IPS DF 6.9 (cell line): Measurements from ENCODE around the gene RBM6.
A peak's percentile ranks its signal among the peaks of the same experiment; 100 is the strongest.
"Not testable (repeated sequence)": the region's sequence is repeated elsewhere in the genome, so short reads cannot be mapped to it uniquely, and the experiment has no call there.

ENCODE experiments used
- DNase-seq: peaks from one replicate; pipeline ENCODE4 v3.0.0-alpha.2; 2013; ENCODE audit warnings: low read depth, low spot score
- H3K27ac ChIP-seq: one replicate; pipeline ENCODE4 v1.5.1; 2013; ENCODE audit warnings: low read length, control low read depth
- H3K27me3 ChIP-seq: 2 replicates; pipeline ENCODE4 v1.6.1; 2013; ENCODE audit warnings: mild to moderate bottlenecking, low read length; ENCODE audit not compliant: control insufficient read depth, insufficient read depth
- H3K36me3 ChIP-seq: 2 replicates; pipeline ENCODE4 v1.6.1; 2013; ENCODE audit warnings: low read length; ENCODE audit not compliant: control insufficient read depth, insufficient read depth
- H3K4me1 ChIP-seq: 2 replicates; pipeline ENCODE4 v1.6.1; 2013; ENCODE audit warnings: low read length; ENCODE audit not compliant: control insufficient read depth, insufficient read depth
- H3K4me3 ChIP-seq: 2 replicates; pipeline ENCODE4 v1.5.1; 2013; ENCODE audit warnings: mild to moderate bottlenecking, low read length
- H3K9me3 ChIP-seq: 2 replicates; pipeline ENCODE4 v1.6.1; 2013; ENCODE audit warnings: low read length, inconsistent platforms; ENCODE audit not compliant: control insufficient read depth, insufficient read depth
- WGBS: extraction: QIAGEN DNeasy Blood & Tissue Kit; methylation state at CpG from one replicate; pipeline ENCODE4 v1.1.7; 2013; ENCODE audit warnings: mixed read lengths, missing lambda C conversion rate; ENCODE audit not compliant: insufficient read length, insufficient coverage; 5-methylcytosine and 5-hydroxymethylcytosine counted together

The RBM6 gene

DNA sequence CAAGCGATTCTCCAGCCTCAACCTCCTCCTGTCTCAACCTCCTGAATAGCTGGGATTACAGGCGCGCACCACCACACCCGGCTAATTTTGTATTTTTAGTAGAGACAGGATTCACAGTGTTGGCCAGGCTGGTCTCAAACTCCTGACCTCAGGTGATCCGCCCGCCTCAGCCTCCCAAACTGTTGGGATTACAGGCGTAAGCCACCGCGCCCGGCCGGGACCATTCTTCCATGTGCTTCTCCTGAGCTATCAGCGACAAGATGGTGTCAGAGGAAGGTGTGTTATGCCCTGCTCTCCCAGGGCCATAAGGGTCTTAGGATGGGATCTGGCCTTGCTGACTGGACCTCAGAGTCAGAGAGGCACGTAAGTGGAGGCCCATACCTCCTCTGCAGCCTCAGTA lies 35.5 kb upstream of the RBM6 start:
- H3K27ac ChIP-seq, H3K36me3 ChIP-seq, H3K4me3 ChIP-seq, H3K9me3 ChIP-seq, DNase-seq, H3K27me3 ChIP-seq: not testable (repeated sequence)
- peaks cover 11% of the 10 kb centered on the region; the same call in 1 of the 2 replicates for H3K4me1 ChIP-seq
- no CpG with 5 or more reads among the region's 13 CpGs for WGBS

- no peak overlapping the region for H3K4me3 ChIP-seq
- no peak for DNase-seq
- H3K36me3 ChIP-seq, result no peaks in the 10 kb centered on the region
- H3K27me3 ChIP-seq, result no peaks in the 10 kb centered on the region
- peaks cover 12% of the 10 kb centered on the region; the same call in 1 of the 2 replicates for H3K4me1 ChIP-seq
- no peak overlapping the region for H3K27ac ChIP-seq
- no peaks in the 10 kb centered on the region for H3K9me3 ChIP-seq
- WGBS, result no CpG with 5 or more reads among the region's 15 CpGs
Measured at GRCh38 chr3:49906073-49906743, 33.7 kb upstream of the RBM6 start.

DNA sequence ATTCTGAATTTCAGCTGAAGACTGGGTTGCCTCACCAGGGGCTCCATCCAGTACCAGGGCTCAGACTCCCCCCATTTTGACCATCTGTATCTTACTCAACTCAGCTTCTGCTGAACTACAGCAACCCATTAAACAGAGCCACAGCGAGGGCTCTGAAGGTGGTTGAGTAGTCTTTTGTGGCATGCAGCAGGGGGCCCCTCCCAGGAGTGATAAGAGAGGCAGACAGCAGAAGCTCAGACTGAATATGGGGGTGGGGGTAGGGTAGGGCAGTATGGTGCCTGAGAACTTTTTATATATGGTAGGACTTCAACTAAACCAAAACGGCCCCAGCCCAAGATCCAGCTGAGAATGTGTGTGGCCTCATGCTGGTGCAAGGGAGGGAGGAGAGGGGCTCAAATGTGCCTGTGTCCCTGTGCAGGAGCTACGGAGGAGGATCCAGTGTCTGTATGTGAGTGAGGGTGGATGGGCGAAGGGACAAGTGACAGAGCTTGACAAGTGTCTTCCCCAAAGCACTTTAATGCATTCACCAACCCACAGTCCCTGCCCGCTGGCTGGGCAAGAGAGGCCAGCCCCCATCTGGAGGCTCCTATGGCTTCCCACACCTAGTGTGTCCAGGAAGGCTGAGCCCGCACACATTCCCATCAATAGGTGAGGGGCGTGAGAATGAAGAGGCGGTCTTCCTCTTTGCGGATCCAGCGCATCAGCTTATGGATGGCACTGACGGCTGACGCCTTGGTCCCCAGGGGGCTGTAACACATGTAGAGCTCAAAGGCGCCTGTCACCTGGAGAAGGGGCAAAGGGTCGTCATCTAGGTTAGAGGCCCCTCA lies 31.4 kb upstream of the RBM6 start:
- no CpG with 5 or more reads among the region's 14 CpGs for WGBS
- no peak overlapping the region for H3K4me3 ChIP-seq
- H3K4me1 ChIP-seq, result peaks cover 13% of the 10 kb centered on the region
- H3K9me3 ChIP-seq, result no peaks in the 10 kb centered on the region
- no peak overlapping the region for H3K27ac ChIP-seq
- H3K27me3 ChIP-seq, result 0 out of 2 replicates have a peak, but pooled peaks cover 2% of the 10 kb centered on the region
- no peaks in the 10 kb centered on the region for H3K36me3 ChIP-seq
- no peak for DNase-seq

DNA sequence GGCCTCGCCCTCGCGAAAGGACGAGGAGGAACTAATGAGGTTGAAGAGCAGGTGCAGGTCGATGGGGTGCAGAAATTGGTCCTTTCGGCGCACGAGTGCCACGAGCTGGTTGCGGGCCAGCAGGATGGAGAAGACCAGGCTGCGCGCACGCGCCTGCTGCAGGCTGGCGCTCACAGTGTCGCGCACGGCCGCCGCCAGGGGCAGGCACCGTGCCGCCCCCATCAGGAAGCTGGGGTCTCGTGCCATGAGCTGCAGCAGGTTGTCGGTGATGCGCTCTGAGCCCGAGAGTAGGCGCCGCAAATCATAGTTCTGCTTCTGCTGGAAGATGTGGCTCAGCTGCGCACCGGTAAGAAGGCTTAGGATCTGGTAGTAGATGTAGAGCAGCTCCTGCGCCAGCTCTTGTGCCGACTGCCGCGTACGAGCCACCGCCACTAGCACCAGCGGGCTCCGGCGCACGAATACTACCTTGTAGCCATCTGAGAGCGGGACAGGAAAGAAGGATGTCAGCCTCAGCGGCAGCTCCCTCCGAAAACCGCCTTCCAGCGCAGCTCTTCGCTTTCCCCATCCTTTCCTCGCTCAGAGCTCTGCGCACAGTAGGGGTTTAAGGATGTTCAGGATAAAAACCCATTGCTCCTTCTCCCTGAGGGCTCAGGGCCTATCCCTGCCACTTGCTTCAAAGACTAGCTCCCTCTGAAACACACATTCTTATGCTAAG lies 29.4 kb upstream of the RBM6 start:
- no peak for DNase-seq
- no peak overlapping the region for H3K27ac ChIP-seq
- peak overlapping the region; percentile 13; the same call in 1 of the 2 replicates for H3K4me3 ChIP-seq
- no CpG with 5 or more reads among the region's 48 CpGs for WGBS
- no peaks in the 10 kb centered on the region for H3K9me3 ChIP-seq
- H3K4me1 ChIP-seq, result peaks cover 11% of the 10 kb centered on the region
- 0 out of 2 replicates have a peak, but pooled peaks cover 2% of the 10 kb centered on the region for H3K27me3 ChIP-seq
- H3K36me3 ChIP-seq, result no peaks in the 10 kb centered on the region

- peaks cover 7% of the 10 kb centered on the region for H3K4me1 ChIP-seq
- WGBS, result no CpG with 5 or more reads among the region's 2 CpGs
- DNase-seq, result no peak
- no peaks in the 10 kb centered on the region for H3K36me3 ChIP-seq
- 0 out of 2 replicates have a peak, but pooled peaks cover 2% of the 10 kb centered on the region for H3K27me3 ChIP-seq
- H3K27ac ChIP-seq, result no peak overlapping the region
- no peak overlapping the region for H3K4me3 ChIP-seq
- H3K9me3 ChIP-seq, result no peaks in the 10 kb centered on the region
Measured at GRCh38 chr3:49911124-49911420, 28.9 kb upstream of the RBM6 start.

- no peak for DNase-seq
- no peak overlapping the region for H3K4me3 ChIP-seq
- no peaks in the 10 kb centered on the region for H3K36me3 ChIP-seq
- H3K27ac ChIP-seq, result no peak overlapping the region
- 0 out of 2 replicates have a peak, but pooled peaks cover 2% of the 10 kb centered on the region for H3K27me3 ChIP-seq
- H3K9me3 ChIP-seq, result no peaks in the 10 kb centered on the region
- WGBS, result no CpG with 5 or more reads among the region's 15 CpGs
- H3K4me1 ChIP-seq, result peaks cover 5% of the 10 kb centered on the region
Measured at GRCh38 chr3:49911611-49912010, 28.3 kb upstream of the RBM6 start.

- no peak overlapping the region for H3K27ac ChIP-seq
- H3K27me3 ChIP-seq, result 0 out of 2 replicates have a peak, but pooled peaks cover 2% of the 10 kb centered on the region
- DNase-seq, result no peak
- no peaks in the 10 kb centered on the region for H3K9me3 ChIP-seq
- peaks cover 5% of the 10 kb centered on the region for H3K4me1 ChIP-seq
- no peak overlapping the region for H3K4me3 ChIP-seq
- WGBS, result no CpG with 5 or more reads among the region's 4 CpGs
- H3K36me3 ChIP-seq, result no peaks in the 10 kb centered on the region
Measured at GRCh38 chr3:49912881-49913281, 27.1 kb upstream of the RBM6 start.

DNA sequence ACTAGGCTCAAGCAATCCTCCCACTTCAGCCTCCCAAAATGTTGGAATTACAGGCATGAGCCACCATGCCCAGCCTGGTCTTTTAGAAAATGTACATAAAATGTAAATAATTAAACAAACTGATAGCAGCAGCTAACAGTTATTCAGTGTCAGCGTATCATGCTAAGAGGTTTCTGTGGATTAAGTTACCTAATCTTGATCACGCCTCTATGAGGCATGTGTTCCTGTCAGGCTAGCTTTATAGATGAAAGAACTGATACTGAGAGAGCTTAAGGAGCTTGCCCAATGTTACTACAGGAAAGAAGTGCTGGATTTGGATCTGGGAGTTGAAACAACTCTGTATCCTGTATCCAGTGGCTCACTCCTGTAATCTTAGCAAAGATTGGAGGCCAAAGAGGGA lies 25.0 kb upstream of the RBM6 start:
- no peak overlapping the region for H3K4me3 ChIP-seq
- DNase-seq, result no peak
- H3K36me3 ChIP-seq, result no peaks in the 10 kb centered on the region
- H3K27ac ChIP-seq, result no peak overlapping the region
- H3K27me3 ChIP-seq, result 0 out of 2 replicates have a peak, but pooled peaks cover 2% of the 10 kb centered on the region
- H3K4me1 ChIP-seq, result peaks cover 5% of the 10 kb centered on the region
- H3K9me3 ChIP-seq, result no peaks in the 10 kb centered on the region
- no CpG with 5 or more reads among the region's 2 CpGs for WGBS

DNA sequence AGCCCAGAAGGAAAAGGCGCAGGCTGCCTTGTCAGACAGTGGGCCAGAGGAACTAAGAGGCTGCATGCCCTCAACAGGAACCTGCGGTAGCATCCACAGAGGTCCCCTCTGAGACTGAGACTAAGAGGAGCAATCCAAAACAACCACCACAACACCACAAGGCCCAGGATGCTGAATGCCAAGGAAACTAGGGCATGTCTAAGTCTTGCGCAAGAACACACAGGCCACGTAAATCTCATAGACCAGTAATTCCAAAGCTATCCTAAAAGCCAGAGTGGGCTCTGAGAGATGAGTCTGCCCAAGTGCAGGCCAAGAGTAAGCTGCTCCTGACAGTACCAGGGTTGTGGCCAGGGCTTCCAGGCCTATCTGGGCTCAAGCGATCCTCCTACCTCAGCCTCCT lies 23.3 kb upstream of the RBM6 start:
- H3K4me3 ChIP-seq, result no peak overlapping the region
- no peaks in the 10 kb centered on the region for H3K36me3 ChIP-seq
- no CpG with 5 or more reads among the region's 5 CpGs for WGBS
- H3K27me3 ChIP-seq, result no peaks in the 10 kb centered on the region
- no peaks in the 10 kb centered on the region for H3K4me1 ChIP-seq
- no peak for DNase-seq
- H3K27ac ChIP-seq, result no peak overlapping the region
- no peaks in the 10 kb centered on the region for H3K9me3 ChIP-seq

DNA sequence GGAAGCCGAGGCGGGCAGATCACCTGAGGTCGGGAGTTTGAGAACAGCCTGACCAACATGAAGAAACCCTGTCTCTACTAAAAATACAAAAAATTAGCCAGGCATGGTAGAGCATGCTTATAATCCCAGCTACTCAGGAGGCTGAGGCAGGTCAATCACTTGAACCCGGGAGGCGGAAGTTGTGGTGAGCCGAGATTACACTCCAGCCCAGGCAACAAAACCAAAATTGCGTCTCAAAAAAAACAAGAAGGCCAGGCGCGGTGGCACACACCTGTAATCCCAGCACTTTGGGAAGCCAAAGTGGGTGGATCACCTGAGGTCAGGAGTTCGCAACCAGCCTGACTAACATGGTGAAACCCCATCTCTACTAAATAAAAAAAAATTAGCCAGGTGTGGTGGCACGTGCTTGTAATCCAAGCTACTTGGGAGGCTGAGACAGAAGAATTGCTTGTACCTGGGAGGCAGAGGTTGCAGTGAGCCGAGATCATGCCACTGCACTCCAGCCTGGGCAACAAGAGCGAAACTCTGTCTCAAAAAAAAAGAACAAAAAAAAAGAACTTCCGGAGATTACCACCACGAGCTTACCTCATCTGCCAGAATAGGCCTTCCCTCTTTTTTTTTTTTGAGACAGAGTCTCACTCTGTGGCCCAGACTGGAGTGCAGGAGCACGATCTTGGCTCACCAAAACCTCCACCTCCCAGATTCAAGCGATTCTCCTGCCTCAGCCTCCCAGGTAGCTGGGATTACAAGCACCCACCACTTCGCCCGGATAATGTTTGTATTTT lies 22.0 kb upstream of the RBM6 start:
- not testable (repeated sequence) for DNase-seq, H3K9me3 ChIP-seq

More for the DNA sequence above, 22.0 kb upstream of the RBM6 start:
- no CpG with 5 or more reads among the region's 19 CpGs for WGBS
- H3K4me3 ChIP-seq, H3K36me3 ChIP-seq, H3K4me1 ChIP-seq, H3K27ac ChIP-seq, H3K27me3 ChIP-seq: not testable (repeated sequence)
